Erythroblast (primary cell): ENCODE data around the gene C11orf21.

ENCODE experiments used
- GATA1 ChIP-seq: IDR thresholded peaks from 2 replicates; pipeline ENCODE4 v1.6.1; 2011; ENCODE audit warnings: low read depth, mild to moderate bottlenecking, control low read depth, low read length, moderate library complexity
- POLR2A ChIP-seq: IDR thresholded peaks from 2 replicates; pipeline ENCODE4 v1.6.1; 2011; ENCODE audit warnings: mild to moderate bottlenecking, low read length

GRCh38 chr11:2311353-2312133 is 9.8 kb upstream of the C11orf21 start:
- TF ChIP-seq POLR2A = no peak
- no peak for TF ChIP-seq GATA1
